Omental fat pad (tissue), 4 donors: ENCODE results near the gene MBD4. TPM values are rescaled to one million over a fixed set of nuclear protein-coding genes. Genes with fewer than 3 reads are reported as not detected.
"Not testable (repeated sequence)": the region's sequence is repeated elsewhere in the genome, so short reads cannot be mapped to it uniquely, and the experiment has no call there.

Source experiments
- ATAC-seq: fragments of 150-250 bp; one replicate; pipeline ENCODE4 v1.9.1; 2016; ENCODE audit warnings: mild to moderate bottlenecking, moderate library complexity; ENCODE audit not compliant: low FRiP score
- DNase-seq: peaks from one replicate; pipeline ENCODE4 v3.0.0-alpha.2; 2019; ENCODE audit warnings: low spot score
- total RNA-seq, 4 donors: library from RNA; depleted of rRNA; stranded (reverse); fragments of >200 nt; gene quantifications; one replicate each; pipeline ENCODE4 v1.1.0, GENCODE V29; 2016
- TF ChIP-seq, protein P1 (sequence below), 3 donors: fragments of 450-650 bp; IDR thresholded peaks; one replicate each; pipeline ENCODE4 v1.5.1; 2016 to 2017; ENCODE audit warnings: antibody characterized with exemption in 3 of 3, mild to moderate bottlenecking in 3 of 3, moderate library complexity in 2 of 3

Gene MBD4
- total RNA-seq, 4 donors from 2014 or later = 15.6 to 29.3 (median 27.8) TPM

DNA sequence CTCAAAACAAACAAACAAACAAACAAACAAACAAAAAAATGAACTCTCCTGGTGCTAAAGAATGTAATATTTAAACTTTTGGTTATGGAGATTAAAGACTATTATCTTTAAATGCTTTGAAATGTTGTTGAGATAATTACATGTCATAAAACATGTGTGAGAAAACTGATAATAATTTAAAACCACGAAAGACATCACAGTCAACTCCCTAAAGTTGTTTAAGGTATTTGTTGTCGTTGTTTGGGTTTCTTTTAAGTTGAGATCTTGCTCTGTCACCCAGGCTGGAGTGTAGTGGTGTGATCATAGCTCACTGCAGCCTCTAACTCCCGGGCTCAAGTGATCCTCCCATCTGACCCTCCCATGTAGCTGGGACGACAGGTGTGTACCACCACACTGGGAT lies 23.3 kb downstream of the MBD4 start:
- TF ChIP-seq, protein P1, sequence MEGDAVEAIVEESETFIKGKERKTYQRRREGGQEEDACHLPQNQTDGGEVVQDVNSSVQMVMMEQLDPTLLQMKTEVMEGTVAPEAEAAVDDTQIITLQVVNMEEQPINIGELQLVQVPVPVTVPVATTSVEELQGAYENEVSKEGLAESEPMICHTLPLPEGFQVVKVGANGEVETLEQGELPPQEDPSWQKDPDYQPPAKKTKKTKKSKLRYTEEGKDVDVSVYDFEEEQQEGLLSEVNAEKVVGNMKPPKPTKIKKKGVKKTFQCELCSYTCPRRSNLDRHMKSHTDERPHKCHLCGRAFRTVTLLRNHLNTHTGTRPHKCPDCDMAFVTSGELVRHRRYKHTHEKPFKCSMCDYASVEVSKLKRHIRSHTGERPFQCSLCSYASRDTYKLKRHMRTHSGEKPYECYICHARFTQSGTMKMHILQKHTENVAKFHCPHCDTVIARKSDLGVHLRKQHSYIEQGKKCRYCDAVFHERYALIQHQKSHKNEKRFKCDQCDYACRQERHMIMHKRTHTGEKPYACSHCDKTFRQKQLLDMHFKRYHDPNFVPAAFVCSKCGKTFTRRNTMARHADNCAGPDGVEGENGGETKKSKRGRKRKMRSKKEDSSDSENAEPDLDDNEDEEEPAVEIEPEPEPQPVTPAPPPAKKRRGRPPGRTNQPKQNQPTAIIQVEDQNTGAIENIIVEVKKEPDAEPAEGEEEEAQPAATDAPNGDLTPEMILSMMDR (IDR thresholded peaks at IDR 0.05) = no peak
- ATAC-seq = no peak
- no peak for DNase-seq

DNA sequence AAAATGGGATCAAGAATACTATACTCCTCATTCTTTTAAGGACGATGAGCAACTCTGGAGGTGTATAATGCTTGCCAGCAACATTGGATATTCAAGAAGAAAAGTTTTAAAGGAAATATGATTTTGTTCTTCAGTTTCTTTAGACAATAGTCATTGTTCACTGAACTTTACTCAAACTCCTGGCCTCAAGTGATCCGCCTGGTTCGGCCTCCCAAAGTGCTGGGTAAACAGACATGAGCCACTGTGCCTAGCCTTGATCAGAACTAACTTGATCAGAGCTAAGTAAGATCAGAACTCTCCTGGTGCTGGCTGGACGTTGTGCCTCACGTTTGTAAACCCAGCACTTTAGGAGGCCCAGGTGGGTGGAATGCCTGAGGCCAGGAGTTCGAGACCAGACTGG lies 23.9 kb downstream of the MBD4 start:
- TF ChIP-seq, protein P1 (IDR thresholded peaks at IDR 0.05) = no peak
- DNase-seq (no peak), ATAC-seq (no peak)

DNA sequence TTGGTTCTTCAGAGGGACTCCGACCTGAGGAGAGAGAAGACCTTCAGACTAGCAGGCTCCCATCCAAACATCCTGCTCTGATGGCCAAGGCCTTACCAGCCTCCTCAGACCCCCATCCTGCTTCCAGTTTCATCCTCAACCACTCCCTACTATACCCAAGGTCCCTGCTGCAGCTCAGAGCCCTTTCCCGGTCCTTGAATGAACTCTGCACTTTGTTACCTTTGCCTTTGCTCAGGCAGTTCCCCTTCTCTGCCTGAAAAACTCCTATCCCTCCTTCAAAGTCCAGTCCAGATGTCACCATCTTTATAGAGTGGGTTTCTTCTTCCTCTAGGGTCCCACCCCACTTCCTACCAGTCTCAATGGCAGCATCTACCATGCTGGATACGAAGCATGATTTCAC lies 24.4 kb downstream of the MBD4 start:
- TF ChIP-seq, protein P1 (IDR thresholded peaks at IDR 0.05) = no peak
- no peak for ATAC-seq

DNA sequence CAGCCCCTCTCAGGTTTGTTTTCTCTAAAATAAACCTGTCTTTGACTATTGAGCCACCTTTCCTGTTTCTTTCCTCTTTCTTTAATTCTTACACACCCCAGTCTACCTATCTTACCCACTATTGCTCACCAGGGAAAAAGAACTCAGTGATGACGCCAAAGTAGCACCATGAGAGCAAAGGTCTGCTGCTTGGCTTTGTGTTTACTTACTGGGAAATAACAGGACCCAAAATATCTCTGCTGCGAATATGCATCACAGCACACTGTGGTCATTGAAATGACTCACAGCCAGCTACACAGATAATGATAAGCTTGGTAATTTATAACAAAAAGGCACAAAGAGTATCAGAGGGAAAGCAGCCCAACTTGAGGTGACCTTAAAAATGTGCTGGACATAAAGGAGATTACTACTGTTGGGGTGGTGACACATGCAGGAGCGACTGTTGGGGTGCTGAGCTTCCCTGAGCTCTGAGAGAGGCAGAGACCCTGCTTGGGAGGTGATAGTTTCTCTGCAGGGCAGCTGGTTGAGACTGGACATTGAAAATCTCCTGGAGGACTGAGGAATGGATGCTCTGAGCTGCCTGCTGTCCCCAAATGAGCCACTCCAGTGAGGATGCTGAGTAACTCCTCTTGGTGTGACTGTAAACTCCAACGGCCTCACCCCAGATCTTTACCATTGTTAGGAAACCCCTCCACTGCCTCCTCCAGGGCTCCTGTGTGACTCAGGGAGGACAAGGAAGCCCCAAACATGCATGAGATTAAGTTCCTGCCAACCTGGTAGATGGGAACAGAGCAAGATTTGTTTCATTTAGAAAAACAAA lies 25.9 kb downstream of the MBD4 start:
- TF ChIP-seq, protein P1 (IDR thresholded peaks at IDR 0.05) = no peak
- DNase-seq (no peak), ATAC-seq (no peak)

More for the DNA sequence above, 24.4 kb downstream of the MBD4 start:
- no peak for DNase-seq

DNA sequence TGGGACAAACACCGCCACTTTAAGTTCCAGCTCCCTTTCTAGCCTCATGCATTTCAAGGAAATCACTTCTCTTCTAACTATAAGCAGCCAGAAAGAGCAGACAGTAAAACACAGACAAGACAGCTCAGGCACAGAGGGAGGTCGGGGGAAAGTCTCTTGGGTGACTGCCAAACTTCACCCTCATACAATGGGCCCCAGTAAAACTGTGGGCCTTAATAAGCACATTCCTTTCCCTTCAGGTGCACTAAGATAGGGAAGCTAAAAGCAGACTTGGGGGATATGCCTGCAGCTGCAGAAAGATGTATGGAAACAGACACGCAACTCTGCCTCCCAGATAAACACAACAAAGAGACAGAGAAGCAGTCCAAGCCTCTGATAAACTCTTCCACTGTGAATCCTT lies 26.5 kb downstream of the MBD4 start:
- not testable (repeated sequence) for DNase-seq, ATAC-seq

DNA sequence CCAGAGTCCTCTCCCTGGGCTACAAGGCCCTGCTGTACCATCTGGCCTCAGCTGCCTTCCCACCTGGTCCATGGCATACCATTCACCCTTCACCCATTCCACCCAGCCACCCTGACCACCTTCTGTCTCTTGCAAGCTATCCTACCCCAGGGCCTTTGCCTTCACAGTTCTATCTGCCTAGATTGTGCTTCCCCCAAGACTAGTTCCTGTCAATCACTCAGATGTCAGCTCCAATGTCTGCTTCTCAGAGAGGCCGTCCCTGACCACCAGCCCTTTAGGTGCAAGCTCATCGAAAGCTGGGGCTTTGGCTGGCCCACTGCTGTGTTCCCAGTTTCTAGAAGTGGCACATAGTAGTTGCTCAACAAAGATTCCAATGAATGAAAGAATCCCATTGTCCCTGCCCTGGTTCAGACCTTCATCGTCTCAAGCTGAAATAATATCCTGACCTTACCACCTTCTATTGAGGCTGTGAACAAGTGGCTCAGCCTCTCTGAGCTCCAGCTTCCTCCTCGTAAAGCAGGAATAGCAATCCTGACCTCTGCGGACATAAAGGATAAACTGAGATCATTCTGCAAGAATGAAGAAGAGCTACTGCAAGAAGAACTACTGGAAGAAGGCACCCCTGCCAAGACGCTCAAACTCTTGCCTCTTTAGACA lies 27.1 kb downstream of the MBD4 start:
- TF ChIP-seq, protein P1 (IDR thresholded peaks at IDR 0.05) = no peak
- ATAC-seq (no peak), DNase-seq (no peak)

DNA sequence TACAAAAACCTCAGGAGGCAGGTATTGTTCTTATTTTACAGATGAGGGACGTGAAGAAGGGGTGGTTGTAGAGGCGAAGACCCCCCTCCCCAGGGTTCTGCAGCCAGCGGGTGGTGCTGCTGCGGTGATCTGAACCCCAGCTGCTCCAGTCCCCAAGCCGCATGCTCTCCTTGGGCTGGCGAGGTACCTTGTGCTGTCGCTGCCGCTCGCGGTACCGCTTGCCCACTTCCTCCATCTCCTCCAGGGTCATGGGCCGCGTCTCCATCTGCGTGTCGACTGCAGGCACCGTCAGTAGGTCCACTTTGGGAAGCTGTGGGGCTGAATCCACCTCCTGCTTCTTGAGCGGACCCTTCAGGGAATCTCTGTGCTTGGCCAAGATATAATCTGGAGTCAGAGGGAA lies 28.8 kb downstream of the MBD4 start:
- DNase-seq = no peak
- ATAC-seq = no peak
- TF ChIP-seq, protein P1 (IDR thresholded peaks at IDR 0.05) = no peak
